Fibroblast of lung (primary cell): ENCODE results near the gene PODN.

Source experiments
- EZH2 ChIP-seq: IDR thresholded peaks from 2 replicates; pipeline ENCODE4 v1.5.1; 2012; ENCODE audit warnings: low read length, control low read depth, mild to moderate bottlenecking; ENCODE audit errors: missing control alignments
- TF ChIP-seq, protein P1 (sequence below), 2 donors: IDR thresholded peaks in 1 of 2; conservative IDR thresholded peaks in 1 of 2; 1 replicate in 1 of 2; 2 replicates in 1 of 2; pipeline ENCODE4 v1.5.1; 2011 to 2012; ENCODE audit warnings: low read length in 2 of 2, control low read depth in 1 of 2, inconsistent platforms in 1 of 2, low read depth in 1 of 2, mild to moderate bottlenecking in 1 of 2

DNA sequence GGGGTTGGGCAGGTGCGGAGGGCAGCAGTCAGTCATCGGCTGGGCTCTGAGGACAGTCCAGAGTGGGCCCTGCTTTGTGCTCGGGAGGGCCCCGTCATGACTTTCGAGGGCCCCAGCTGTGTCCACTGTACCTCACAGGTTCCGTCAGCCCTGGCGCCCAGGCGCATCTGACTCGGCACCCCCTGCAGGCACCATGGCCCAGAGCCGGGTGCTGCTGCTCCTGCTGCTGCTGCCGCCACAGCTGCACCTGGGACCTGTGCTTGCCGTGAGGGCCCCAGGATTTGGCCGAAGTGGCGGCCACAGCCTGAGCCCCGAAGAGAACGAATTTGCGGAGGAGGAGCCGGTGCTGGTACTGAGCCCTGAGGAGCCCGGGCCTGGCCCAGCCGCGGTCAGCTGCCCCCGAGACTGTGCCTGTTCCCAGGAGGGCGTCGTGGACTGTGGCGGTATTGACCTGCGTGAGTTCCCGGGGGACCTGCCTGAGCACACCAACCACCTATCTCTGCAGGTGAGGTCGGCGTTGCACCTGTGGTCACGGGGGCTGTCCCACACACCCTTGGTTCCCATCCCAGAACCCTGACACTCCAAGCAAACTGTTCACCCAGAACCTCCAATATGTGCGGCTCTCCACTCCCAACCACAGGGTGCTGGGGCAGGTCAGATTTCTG is 7.8 kb downstream of the PODN start:
- TF ChIP-seq, protein P1, sequence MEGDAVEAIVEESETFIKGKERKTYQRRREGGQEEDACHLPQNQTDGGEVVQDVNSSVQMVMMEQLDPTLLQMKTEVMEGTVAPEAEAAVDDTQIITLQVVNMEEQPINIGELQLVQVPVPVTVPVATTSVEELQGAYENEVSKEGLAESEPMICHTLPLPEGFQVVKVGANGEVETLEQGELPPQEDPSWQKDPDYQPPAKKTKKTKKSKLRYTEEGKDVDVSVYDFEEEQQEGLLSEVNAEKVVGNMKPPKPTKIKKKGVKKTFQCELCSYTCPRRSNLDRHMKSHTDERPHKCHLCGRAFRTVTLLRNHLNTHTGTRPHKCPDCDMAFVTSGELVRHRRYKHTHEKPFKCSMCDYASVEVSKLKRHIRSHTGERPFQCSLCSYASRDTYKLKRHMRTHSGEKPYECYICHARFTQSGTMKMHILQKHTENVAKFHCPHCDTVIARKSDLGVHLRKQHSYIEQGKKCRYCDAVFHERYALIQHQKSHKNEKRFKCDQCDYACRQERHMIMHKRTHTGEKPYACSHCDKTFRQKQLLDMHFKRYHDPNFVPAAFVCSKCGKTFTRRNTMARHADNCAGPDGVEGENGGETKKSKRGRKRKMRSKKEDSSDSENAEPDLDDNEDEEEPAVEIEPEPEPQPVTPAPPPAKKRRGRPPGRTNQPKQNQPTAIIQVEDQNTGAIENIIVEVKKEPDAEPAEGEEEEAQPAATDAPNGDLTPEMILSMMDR (conservative IDR thresholded peaks at IDR 0.05 in 1 of 2, IDR thresholded peaks at IDR 0.05 in 1 of 2; ENCODE audit: low read depth in 1 of 2, low read length in 2 of 2): no peak
- no peak for TF ChIP-seq EZH2
